Measurements from ENCODE around the gene ALOX12B. TPM values are rescaled to one million over a fixed set of nuclear protein-coding genes. Genes with fewer than 3 reads are reported as not detected.

The ALOX12B gene
- total and polyA plus RNA-seq, 2 donors (not counting 3 experiments of a cell fraction or from before 2014, with no cell fraction given), result not detected

- Histone ChIP-seq H3K27me3 (ENCODE audit: control insufficient read depth in 2 of 2, insufficient read depth in 2 of 2, low read length in 2 of 2) (peaks cover 12 to 18% of the 10 kb centered on the region in 2 experiments), H3K4me3 (replicated peaks in 1 of 3; ENCODE audit: insufficient read depth in 1 of 3, low read depth in 1 of 3, low read length in 3 of 3) (no peak overlapping the region), H4K20me1 (replicated peaks; ENCODE audit: control insufficient read depth, extremely low read depth, insufficient read depth, low read length) (no peaks in the 10 kb centered on the region), H3K9me3 (replicated peaks; ENCODE audit: control insufficient read depth, insufficient read depth, low read length) (no peaks in the 10 kb centered on the region), H3K9me1 (replicated peaks; ENCODE audit: control insufficient read depth, extremely low read depth, insufficient read depth, low read length) (no peaks in the 10 kb centered on the region), H2AFZ (ENCODE audit: low read depth, low read length) (no peak overlapping the region), H3K27ac (ENCODE audit: insufficient read depth, low read depth, low read length) (no peak overlapping the region), H3K4me1 (ENCODE audit: control insufficient read depth, extremely low read depth, insufficient read depth, low read length) (peaks cover 6% of the 10 kb centered on the region), H3K79me2 (ENCODE audit: control insufficient read depth, insufficient read depth, low read length) (no peaks in the 10 kb centered on the region), H3K9ac (replicated peaks; ENCODE audit: extremely low read depth, insufficient read depth, low read length) (no peak overlapping the region), H3K4me2 (ENCODE audit: insufficient read depth, low read length) (no peak overlapping the region), H3K36me3 (ENCODE audit: control insufficient read depth in 2 of 2, extremely low read depth in 1 of 2, insufficient read depth in 2 of 2, low read length in 2 of 2) (no peaks in the 10 kb centered on the region)
- ChIA-PET CTCF (interaction anchor here (0.6 to 3.0 kb wide), 7 partner anchors 12 to 220 kb away, joined by 3 to 31 read pairs (median 8); no protein-coding TSS in a partner anchor), POLR2A (no interaction called here)
- no peak for FAIRE-seq
- no peak for TF ChIP-seq POLR2AphosphoS5 (IDR thresholded peaks at IDR 0.05; ENCODE audit: insufficient read depth, low read depth, low read length)
- TF ChIP-seq JUN (IDR thresholded peaks at IDR 0.05; ENCODE audit: borderline replicate concordance, insufficient read depth, insufficient read length, low read depth), result no peak
- no peak for TF ChIP-seq FOS (IDR thresholded peaks at IDR 0.05; ENCODE audit: borderline replicate concordance, insufficient read depth, low read length)
- TF ChIP-seq, protein P1, sequence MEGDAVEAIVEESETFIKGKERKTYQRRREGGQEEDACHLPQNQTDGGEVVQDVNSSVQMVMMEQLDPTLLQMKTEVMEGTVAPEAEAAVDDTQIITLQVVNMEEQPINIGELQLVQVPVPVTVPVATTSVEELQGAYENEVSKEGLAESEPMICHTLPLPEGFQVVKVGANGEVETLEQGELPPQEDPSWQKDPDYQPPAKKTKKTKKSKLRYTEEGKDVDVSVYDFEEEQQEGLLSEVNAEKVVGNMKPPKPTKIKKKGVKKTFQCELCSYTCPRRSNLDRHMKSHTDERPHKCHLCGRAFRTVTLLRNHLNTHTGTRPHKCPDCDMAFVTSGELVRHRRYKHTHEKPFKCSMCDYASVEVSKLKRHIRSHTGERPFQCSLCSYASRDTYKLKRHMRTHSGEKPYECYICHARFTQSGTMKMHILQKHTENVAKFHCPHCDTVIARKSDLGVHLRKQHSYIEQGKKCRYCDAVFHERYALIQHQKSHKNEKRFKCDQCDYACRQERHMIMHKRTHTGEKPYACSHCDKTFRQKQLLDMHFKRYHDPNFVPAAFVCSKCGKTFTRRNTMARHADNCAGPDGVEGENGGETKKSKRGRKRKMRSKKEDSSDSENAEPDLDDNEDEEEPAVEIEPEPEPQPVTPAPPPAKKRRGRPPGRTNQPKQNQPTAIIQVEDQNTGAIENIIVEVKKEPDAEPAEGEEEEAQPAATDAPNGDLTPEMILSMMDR (IDR thresholded peaks at IDR 0.05; ENCODE audit: extremely low read depth in 1 of 2, insufficient read depth in 1 of 2, low read depth in 1 of 2, low read length in 2 of 2), result no peak
- no peak for TF ChIP-seq MAX (IDR thresholded peaks at IDR 0.05; ENCODE audit: insufficient read depth, insufficient read length)
- no peak for TF ChIP-seq MYC (IDR thresholded peaks at IDR 0.05; ENCODE audit: low read depth, low read length)
- TF ChIP-seq GATA2 (IDR thresholded peaks at IDR 0.05; ENCODE audit: insufficient read depth, insufficient read length, low read depth, low read length), result no peak
- no peak for TF ChIP-seq POLR2A (IDR thresholded peaks at IDR 0.05; ENCODE audit: low read depth, low read length)
- TF ChIP-seq EZH2 (IDR thresholded peaks at IDR 0.05; ENCODE audit: borderline replicate concordance, low read depth, low read length, severe bottlenecking), result no peak
- dilution Hi-C loops (cut with MboI; ENCODE audit: extremely low pct_ligation_motif_present, low sequenced_read_pairs) (no loop called here), intact Hi-C loops (cut with micrococcal nuclease) (loop anchor here (1.0 to 2.0 kb wide), 3 partner anchors 20 to 77 kb away; partner anchors contain the start of gene ALOXE3)
- no peak for DNase-seq (ENCODE audit: low read depth, low spot score)
- no TSS peak for BruUV-seq (replicated peaks)
Observed at GRCh38 chr17:8080799-8081219, 6.7 kb downstream of the ALOX12B start.
